GM18526 (cell line): ENCODE measurements around the gene SCO1.

Experiments
- POLR2A ChIP-seq: IDR thresholded peaks from 3 replicates; pipeline ENCODE4 v1.6.1; 2011; ENCODE audit not compliant: insufficient read length; ENCODE audit errors: extremely low read depth

Gene SCO1

DNA sequence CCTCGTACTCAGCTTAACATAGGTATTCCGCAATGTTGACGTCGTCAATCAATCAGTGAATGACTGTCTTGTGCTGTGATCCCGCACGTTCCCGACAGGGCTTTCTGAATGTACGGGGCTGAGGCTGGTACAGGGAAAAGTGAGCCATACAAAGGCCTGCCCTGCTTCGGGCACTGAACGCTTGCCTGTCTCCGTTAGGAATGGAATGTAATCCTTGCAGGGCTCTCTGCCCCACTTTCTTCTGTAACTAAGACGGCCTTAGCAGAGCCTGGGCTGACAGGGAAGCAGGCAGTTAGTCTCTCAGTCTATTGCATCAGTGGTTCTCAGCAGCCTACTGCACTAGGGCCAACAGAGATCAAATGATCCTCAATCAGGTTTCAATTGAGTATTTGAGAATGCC, 24.0 kb downstream of the SCO1 start:
- no peak for TF ChIP-seq POLR2A

DNA sequence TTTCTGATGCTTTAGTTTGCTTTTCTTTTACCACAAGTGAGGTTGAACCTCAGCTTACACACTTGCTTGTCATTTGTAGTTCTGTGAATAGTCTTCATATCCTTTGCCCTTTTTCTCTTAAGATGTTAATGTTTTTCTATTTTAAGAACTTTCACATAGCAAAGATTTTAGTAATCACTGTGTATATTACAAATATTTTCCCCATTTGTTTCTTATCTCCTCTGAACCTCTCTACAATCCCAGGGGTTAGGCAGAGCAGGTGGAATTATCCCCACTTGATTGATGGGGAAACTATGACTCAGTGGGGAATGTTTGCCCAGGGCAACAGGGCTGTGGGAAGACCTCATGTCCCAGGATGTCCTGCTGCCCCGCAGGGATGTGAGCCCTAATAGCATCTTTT, 28.6 kb downstream of the SCO1 start:
- TF ChIP-seq POLR2A = no peak

DNA sequence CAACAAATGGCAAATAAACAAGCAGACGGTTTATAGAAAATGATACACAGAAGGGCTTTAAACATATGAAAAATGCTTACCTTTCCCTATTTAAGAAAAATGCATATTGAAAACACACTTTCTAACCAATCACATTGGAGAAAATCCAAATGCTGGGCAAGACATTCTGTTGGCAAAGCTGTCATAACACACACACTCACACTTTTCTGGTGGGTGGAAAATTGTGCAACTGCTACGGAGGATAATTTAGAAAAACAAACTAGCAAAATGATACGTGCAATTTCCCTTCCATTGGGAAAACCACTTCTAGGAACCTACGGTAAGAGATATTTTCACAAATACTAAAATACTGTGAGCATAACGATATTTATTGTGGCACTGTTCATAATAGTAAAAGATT, 30.4 kb downstream of the SCO1 start:
- TF ChIP-seq POLR2A = no peak

DNA sequence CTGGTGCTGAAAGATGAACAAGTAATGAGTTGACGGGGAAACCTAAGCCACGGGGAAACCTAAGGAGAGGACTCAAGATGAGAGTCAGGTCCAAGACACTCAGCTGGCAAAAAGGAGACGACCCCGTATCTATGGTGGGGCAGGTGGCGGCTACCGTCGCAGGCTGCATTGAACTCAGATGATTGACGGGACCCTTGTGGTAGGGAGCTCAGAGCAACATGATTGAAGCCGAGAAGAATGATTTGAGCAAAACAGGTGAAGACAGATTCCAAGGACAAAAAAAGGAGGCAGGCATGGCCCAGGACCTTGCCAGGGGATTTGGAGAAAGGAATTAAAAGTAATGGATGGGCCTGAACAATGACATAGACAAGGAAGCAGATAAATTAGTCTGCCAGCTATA, 32.8 kb downstream of the SCO1 start:
- TF ChIP-seq POLR2A = no peak

DNA sequence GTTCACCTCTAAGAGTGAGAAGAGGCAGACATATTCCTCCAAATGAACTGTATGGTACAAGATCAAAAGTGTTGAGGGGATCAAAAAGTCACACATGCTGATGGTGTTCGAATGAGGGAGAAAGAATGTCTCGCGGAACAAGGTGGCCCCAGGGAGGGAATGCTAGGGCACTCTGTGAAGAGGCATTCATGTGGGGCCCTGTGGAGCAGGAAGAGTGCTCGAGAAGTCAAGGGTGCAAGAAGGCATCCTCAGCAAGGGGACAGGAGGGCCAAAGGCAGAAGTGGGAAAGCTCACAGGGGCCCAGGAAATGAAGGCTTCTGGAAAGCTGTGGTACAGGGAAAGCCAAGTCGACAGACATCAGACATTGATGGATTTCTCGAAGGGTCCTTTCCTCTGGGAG, 34.1 kb downstream of the SCO1 start:
- no peak for TF ChIP-seq POLR2A

DNA sequence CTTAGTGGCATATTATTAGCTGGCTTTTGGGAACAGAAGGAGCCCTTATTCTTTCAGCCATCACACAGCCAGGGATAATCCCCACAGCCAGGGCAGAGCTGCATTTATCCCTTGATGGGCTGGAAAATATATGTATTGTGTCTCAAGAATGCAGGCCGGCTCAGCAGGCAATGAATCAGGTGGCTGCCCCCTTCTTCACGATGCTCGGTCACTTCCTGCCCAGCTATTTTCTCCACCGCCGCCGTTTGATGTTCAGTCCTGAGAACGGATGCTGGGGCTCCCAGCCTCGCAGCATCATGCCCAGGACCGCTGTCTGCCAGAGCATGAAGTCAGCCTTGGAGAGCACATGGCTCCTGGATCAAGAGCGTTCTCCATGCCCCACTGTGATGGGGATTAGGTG, 35.9 kb downstream of the SCO1 start:
- TF ChIP-seq POLR2A = no peak

DNA sequence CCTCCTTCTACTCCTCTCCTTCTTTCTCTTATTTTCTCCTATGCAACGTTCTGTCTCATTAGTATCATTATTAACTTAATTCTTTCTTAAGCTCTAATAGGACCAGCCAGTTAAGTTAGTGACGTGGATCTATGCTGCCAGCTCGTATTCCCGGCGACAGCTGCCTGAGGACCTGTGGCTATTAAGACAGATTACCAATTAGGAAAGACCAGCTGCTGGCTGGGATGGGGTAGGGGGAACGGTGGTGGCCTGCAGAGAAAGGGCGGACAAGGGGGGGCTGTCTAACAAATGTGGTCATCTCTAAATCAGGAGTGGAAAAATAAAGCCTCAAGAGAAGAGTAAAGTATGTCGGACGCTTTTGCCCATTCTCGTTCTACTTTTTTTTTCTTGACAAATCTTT, 39.5 kb downstream of the SCO1 start:
- TF ChIP-seq POLR2A = no peak

DNA sequence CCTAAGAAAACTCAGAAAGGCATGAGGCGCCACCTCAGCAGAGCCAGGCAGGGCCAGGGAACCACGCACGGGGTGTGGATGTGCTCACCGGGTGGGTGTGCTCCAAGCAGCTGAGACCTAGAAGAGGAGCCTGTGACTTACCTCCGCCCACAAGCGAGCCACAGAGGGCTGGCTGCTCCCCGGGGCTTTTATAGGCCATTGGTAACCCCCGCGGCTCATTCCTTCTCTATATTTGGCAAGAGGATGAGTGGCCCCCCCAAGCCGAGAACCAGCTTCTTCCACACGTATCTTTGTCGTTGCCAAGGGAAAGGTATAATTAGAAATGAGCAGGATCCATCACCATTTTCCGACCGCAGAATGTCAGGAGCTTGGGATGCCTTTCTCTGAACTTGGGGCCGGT, 40.2 kb downstream of the SCO1 start, which contains the start of gene MYH3:
MYH3 (minus strand) TSS at position 162 of the 400 bp plus-strand sequence. CDS start 2,245 bp downstream, outside the sequence.
- TF ChIP-seq POLR2A = no peak

DNA sequence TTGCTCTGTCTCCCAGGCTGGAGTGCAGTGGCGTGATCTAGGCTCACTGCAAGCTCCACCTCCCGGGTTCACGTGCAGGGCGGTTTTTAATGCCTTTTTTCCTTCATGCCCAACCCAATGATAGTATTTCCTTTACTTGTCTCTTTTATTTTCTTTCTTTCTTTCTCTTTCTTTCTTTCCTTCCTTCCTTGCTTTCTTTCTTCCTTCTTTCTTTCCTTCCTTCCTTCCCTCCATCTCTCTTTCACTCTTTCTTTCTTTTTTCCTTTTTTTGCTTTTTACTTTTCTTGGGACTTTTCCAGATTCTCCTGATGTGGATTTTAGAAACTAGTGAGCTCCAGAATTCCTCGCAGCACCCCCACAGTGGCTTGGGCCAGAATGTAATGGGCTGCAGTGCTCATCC, 43.3 kb downstream of the SCO1 start:
- no peak for TF ChIP-seq POLR2A

DNA sequence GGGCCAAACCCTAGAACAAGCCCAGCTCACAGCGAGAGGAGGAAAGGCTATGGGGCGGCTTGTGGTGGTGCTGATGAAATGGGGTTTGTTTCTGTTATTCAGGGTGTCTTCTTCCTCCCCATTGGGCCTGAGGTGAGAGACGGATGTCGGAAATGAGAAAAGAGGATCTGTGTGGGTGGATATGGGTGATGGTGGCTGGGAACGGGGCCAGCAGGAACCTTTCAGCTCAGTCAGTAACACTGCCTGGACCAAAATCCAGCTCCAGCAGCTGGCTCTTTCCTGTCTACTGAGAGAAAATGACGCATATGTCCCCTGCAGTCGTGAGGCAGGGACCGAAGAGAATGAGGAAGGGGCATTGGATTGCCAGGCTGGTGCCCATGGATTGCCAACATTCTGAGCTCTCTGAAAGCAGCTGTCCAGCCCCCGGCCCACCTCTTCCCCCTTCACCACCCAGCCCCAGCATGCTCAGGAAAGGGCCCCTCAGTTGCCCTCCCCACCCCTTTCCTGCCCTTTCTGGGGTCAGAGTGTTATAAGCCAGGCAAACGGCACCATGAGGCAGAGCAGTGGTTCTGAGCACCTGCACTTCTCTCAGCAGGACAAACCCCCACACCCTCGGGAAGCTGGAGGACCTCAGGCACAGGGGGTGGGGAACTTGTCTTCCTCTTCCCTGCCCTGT, 44.2 kb downstream of the SCO1 start:
- no peak for TF ChIP-seq POLR2A

DNA sequence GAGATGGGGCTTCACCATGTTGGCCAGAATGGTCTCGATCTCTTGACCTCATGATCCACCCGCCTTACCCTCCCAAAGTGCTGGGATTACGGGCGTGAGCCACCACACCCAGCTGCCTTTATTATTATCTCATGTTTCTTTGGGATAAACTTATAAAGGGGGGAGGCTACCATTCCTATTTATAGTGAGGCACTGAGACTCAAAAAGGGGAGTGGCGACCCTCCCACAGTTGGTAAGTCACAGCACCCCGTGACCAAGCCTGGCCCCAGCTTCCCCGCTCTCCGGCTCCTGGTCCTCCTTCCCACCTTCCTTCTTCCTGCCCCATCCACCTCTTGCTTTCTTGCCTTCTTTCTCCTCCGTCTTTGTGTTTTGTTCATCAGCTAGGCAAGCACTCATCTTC, 45.4 kb downstream of the SCO1 start:
- no peak for TF ChIP-seq POLR2A

DNA sequence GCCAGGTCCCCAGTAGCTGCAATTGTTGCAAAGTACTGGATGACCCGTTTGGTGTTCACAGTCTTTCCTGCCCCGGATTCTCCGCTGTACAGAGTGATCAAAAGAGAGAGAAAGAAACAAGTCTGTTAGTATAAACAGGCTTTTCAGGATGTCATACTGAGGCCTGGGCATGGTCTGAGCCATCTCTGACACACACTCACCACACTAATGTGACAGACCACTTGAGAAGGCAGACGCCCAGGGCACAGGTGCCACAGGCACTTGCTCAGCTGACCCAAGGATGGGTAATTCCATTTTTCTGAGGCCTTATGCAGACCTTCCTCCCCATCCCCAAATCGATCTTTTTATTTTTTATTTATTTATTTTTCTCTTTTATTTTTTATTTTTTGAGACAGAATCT, 47.7 kb downstream of the SCO1 start:
- no peak for TF ChIP-seq POLR2A

DNA sequence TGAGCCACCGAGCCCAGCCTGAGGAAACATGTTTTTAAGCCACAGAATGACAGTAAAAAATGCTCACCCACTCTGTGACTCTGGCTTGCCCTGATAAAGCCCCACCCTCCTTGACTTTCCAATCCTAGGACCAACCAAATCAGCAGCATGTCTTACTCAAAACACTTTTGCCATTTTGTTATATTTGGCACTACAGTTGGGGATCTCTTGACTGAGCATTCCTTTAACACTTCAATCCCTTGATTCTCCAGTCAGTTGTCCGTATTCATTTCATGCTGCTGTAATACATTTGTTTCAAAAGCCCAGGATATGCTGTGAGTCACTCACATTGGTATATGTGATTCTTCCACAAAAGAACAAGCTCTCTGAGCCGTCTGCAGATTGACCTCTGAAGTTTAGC, 48.4 kb downstream of the SCO1 start:
- TF ChIP-seq POLR2A = no peak

DNA sequence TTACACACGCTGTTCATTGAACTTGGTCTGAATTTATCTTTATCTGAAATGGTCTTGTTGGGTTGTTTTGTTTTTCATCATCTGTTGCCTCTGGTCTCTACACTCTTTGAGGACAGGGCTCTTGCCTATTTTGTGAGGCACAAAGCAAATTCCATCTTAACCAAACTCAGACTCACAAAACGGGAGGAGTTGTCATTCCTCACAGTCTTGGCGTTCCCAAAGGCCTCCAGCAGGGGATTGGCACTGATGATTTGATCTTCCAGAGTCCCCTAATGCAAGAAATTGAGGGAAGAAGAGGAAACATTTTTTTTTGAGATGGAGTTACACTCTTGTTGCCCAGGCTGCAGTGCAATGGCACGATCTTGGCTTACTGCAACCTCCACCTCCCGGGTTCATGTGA, 49.0 kb downstream of the SCO1 start:
- no peak for TF ChIP-seq POLR2A

DNA sequence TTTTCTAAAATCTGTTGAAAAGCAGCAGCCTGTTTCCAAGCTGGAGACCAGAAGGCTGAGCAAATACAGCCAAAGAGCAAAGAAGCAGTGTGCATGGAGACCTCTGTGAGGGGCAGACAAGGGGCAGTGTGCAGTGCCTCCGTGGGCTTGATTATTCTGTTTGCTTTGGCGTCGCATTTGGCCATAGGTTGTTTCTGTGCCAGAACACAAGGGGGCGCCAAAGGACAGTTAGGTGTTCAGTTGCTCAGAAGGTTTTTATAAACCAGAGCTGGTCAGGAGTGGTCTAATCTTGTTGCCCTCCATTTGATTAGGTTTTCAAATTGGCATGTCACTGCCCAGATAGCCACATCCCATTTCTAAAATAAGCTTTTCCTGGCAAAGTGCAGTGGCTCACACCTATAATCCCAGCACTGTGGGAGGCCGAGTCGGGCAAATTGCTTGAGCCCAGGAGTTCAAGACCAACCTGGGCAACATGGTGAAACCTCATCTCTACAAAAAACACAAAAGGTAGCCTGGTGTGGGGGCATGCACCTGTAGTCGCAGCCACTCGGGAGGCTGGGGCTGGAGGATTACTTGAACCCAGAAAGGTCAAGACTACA, 50.8 kb downstream of the SCO1 start:
- no peak for TF ChIP-seq POLR2A

DNA sequence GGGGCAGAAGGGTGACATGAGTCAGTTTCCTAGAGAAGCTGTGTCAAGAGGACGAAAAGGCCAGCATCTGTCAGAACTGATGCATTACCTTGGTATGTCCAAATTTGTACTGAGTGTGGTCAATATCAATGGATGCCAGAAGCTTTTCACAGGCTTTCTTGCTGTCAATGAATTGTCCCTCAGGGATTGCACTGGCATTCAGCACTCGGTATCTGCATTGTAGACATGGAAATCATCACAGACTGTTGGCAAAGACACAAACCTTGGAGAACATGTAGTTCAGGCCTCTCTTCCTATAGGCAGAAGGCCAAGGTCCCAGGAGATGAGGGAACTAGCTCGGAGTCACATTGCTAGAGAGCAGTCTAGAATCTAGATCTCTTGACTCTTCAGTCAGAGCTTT, 56.9 kb downstream of the SCO1 start:
- TF ChIP-seq POLR2A = no peak

DNA sequence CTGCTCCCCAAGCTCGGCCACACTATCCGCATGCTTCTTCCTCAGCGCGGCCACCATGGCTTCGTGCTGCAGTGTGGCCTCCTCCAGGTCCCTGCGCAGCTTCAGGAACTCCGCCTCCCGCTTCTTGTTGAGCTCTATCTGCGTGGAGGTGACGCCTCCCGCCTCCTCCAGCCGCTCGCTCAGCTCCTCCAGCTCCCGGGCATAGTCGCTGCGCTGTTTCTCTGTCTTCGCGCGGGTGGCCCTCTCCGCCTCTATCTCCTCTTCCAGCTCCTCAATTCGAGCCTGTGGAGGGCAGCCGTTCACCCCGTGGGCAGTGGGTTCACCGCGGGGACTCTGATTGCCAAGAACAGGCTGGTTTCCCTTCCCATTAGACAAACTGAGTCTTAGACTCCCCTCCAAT, 59.2 kb downstream of the SCO1 start:
- no peak for TF ChIP-seq POLR2A
